Neutrophil (primary cell): ENCODE measurements around the gene CLEC4G.

Experiments
- H3K27ac ChIP-seq: fragments of 200-600 bp; sonication (generic); 2 replicates; pipeline ENCODE4 v1.5.1; 2016; ENCODE audit warnings: mild to moderate bottlenecking, moderate library complexity
- H3K27me3 ChIP-seq: fragments of 200-600 bp; sonication (generic); 2 replicates; pipeline ENCODE4 v1.6.0; 2016; ENCODE audit warnings: mild to moderate bottlenecking
- H3K36me3 ChIP-seq: fragments of 200-600 bp; sonication (generic); 2 replicates; pipeline ENCODE4 v1.5.1; 2017
- H3K4me1 ChIP-seq, 2 experiments: fragments of 200-600 bp in 1 of 2; sonication (generic) in 1 of 2; 1 replicate in 1 of 2; 2 replicates in 1 of 2; pipeline versions ENCODE4 v1.5.1 to v1.6.1; 2013 to 2016; ENCODE audit warnings: low read depth in 1 of 2, low read length in 1 of 2, mild to moderate bottlenecking in 1 of 2, moderate library complexity in 1 of 2; ENCODE audit not compliant: control insufficient read depth in 1 of 2, insufficient read depth in 1 of 2
- H3K4me3 ChIP-seq, 2 experiments: fragments of 200-600 bp in 1 of 2; sonication (generic) in 1 of 2; 1 replicate in 1 of 2; 2 replicates in 1 of 2; pipeline ENCODE4 v1.5.1; 2013 to 2016; ENCODE audit warnings: low read depth in 1 of 2, low read length in 1 of 2, mild to moderate bottlenecking in 1 of 2, moderate library complexity in 1 of 2
- H3K9me3 ChIP-seq: fragments of 200-600 bp; sonication (generic); 2 replicates; pipeline ENCODE4 v1.5.1; 2016
- CTCF ChIP-seq: fragments of 200-600 bp; sonication (generic); IDR thresholded peaks from 2 replicates; pipeline ENCODE4 v1.5.1; 2016; ENCODE audit warnings: antibody characterized with exemption

The CLEC4G gene

GRCh38 chr19:7744871-7745650 lies 13.2 kb upstream of the CLEC4G start:
- no peaks in the 10 kb centered on the region for H3K9me3 ChIP-seq
- H3K27me3 ChIP-seq = no peaks in the 10 kb centered on the region
- no peaks in the 10 kb centered on the region for H3K4me1 ChIP-seq
- H3K27ac ChIP-seq = no peak overlapping the region
- no peak for TF ChIP-seq CTCF
- H3K36me3 ChIP-seq = no peaks in the 10 kb centered on the region
- H3K4me3 ChIP-seq = no peak overlapping the region

DNA sequence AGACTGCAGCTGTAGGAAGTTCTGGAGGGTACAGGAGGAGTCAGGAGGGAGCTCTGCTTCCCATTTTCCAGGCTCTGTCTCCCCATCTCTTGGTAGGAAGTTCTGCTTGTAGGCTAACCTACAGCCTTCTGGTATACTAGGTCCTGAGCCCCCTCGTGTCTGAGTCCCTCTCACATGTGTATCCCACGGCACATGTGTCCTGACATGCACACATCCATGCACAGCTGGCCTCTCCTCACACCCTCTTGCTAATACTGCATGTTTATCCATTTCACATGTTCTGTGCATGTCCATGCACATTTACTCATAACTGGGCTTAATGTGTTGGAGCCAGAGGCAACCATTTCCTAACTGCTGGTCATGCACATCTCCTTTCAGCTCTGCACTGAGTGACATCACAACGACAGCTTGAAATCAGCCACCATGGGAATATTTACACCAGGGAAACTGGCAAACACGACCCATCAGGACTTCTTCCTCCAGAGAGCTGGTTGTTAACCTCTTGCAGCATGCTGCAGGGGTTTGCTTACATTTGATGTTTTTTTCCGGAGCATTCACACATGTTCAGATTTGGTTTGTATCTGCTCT lies 12.4 kb upstream of the CLEC4G start:
- TF ChIP-seq CTCF = no peak
- H3K36me3 ChIP-seq = no peaks in the 10 kb centered on the region
- no peaks in the 10 kb centered on the region for H3K27me3 ChIP-seq
- no peaks in the 10 kb centered on the region for H3K4me1 ChIP-seq
- no peak overlapping the region for H3K27ac ChIP-seq
- no peak overlapping the region for H3K4me3 ChIP-seq
- no peaks in the 10 kb centered on the region for H3K9me3 ChIP-seq

GRCh38 chr19:7743425-7743841 lies 11.5 kb upstream of the CLEC4G start:
- H3K36me3 ChIP-seq = no peaks in the 10 kb centered on the region
- no peaks in the 10 kb centered on the region for H3K4me1 ChIP-seq
- H3K27me3 ChIP-seq = no peaks in the 10 kb centered on the region
- no peaks in the 10 kb centered on the region for H3K9me3 ChIP-seq
- no peak for TF ChIP-seq CTCF
- no peak overlapping the region for H3K27ac ChIP-seq
- H3K4me3 ChIP-seq = no peak overlapping the region

DNA sequence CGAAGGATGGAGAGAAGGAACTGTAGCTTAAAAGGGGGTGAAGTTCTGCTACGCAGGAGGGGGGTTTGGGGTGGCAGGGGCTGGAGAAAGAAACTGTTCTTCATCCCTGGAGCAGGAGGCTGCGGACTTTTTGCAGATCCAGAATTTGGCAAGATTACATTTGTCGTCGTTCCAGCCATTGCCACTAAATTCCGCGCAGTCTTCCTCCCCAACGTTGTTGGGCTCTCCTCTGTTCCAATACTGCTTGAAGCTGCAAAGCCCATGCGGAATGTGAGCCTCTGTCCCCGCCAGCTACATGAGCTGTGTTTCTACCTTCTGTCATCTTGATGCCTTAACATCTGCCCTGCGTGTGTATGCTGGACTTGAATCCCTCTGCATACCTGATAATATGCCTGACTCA lies 11.1 kb upstream of the CLEC4G start:
- Histone ChIP-seq H3K4me1 (no peaks in the 10 kb centered on the region), H3K9me3 (no peaks in the 10 kb centered on the region), H3K27me3 (no peaks in the 10 kb centered on the region), H3K36me3 (no peaks in the 10 kb centered on the region), H3K27ac (no peak overlapping the region), H3K4me3 (no peak overlapping the region)
- no peak for TF ChIP-seq CTCF

DNA sequence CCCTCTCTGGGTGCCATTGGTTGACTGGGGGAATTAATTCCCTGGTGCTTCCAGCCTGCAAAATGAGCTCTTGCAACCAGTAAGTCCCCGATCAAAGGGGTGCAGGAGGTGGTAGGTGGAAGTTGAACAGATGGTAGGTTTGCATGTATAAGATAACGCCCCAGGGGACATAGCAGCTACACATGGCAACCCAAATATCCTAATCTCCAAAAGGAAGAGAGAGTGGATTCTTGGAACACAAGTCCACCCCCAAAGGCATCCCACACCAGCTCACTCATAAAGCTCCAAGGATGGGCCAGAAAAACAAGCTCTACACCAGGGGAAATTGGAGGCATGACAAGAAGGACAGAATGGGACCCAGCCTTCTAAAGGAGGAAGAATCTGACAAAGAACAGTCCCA lies 10.7 kb upstream of the CLEC4G start:
- TF ChIP-seq CTCF = no peak
- Histone ChIP-seq H3K27ac (no peak overlapping the region), H3K4me3 (no peak overlapping the region), H3K27me3 (no peaks in the 10 kb centered on the region), H3K9me3 (no peaks in the 10 kb centered on the region), H3K36me3 (no peaks in the 10 kb centered on the region), H3K4me1 (no peaks in the 10 kb centered on the region)
